HepG2 (cell line): ENCODE results near the gene CLDN15. TPM values are rescaled to one million over a fixed set of nuclear protein-coding genes. Genes with fewer than 3 reads are reported as not detected.
A peak's percentile ranks its signal among the peaks of the same experiment; 100 is the strongest.

Experiments used
- ATAC-seq: fragments of 200-7000 bp; cut with Tn5 transposase; 3 replicates; pipeline ENCODE4 v1.9.1; 2020; ENCODE audit warnings: mild to moderate bottlenecking, moderate library complexity
- BruUV-seq: library from RNA; stranded (reverse); fragments of 400-500 nt; replicated peaks from 2 replicates; lab custom pipeline; 2021; lab: Mats Ljungman, UMichigan
- CTCF ChIA-PET: fragments of 300-600 bp; formaldehyde crosslinking; extraction: SDS; loops from one replicate; lab custom pipeline; 2021; ENCODE audit warnings: low total read pairs, inconsistent platforms, low intra/inter-chr PET ratio; lab: Yijun Ruan, JAX
- POLR2A ChIA-PET: fragments of 350-600 bp; sonication (Branson Sonifier 250); formaldehyde crosslinking; loops from one replicate; lab custom pipeline; 2020; ENCODE audit warnings: antibody characterized with exemption, inconsistent platforms; lab: Yijun Ruan, JAX
- DNase-seq: peaks from one replicate; pipeline ENCODE4 v3.0.0-alpha.2; 2015; ENCODE audit warnings: low spot score
- FAIRE-seq: peaks from 3 replicates; lab custom pipeline; 2011; peaks lifted over from hg19 to GRCh38; lab: Jason Lieb, UNC
- H2AFZ ChIP-seq: one replicate; pipeline ENCODE4 v1.6.1; 2011; ENCODE audit warnings: low read length, inconsistent platforms
- H3K27ac ChIP-seq: fragments of 300-600 bp; 3 replicates; pipeline ENCODE4 v1.8.0; 2011; ENCODE audit warnings: mixed run types, mild to moderate bottlenecking, mixed read lengths, low read length, inconsistent platforms; ENCODE audit not compliant: insufficient read depth; ENCODE audit errors: extremely low read length
- H3K27me3 ChIP-seq, 2 experiments: fragments of 200-600 bp in 1 of 2; 2 replicates in 1 of 2; 3 replicates in 1 of 2; pipeline versions ENCODE4 v1.6.0 to v1.8.0; 2011; ENCODE audit warnings: low read length in 2 of 2, mild to moderate bottlenecking in 2 of 2, moderate library complexity in 2 of 2, inconsistent platforms in 1 of 2; ENCODE audit not compliant: insufficient read depth in 2 of 2, control insufficient read depth in 1 of 2
- H3K36me3 ChIP-seq, 2 experiments: fragments of 200-600 bp in 1 of 2; replicated peaks in 1 of 2; 2 replicates in 1 of 2; 3 replicates in 1 of 2; pipeline versions ENCODE4 v1.5.1 to v1.8.0; 2011; ENCODE audit warnings: low read length in 2 of 2, inconsistent platforms in 1 of 2; ENCODE audit not compliant: insufficient read depth in 2 of 2, control insufficient read depth in 1 of 2
- H3K4me1 ChIP-seq: 2 replicates; pipeline ENCODE4 v1.5.1; 2012; ENCODE audit warnings: low read length, inconsistent platforms; ENCODE audit not compliant: insufficient read depth
- H3K4me2 ChIP-seq: 2 replicates; pipeline ENCODE4 v1.6.0; 2011; ENCODE audit warnings: low read depth, low read length, inconsistent platforms
- H3K4me3 ChIP-seq, 3 experiments: fragments of 200-600 bp in 1 of 3; sonication (generic), shearing (Covaris generic) in 1 of 3; replicated peaks in 1 of 3; 2 replicates each; pipeline ENCODE4 v1.5.1; 2011 to 2016; ENCODE audit warnings: low read length in 3 of 3, inconsistent platforms in 2 of 3, low read depth in 2 of 3, mild to moderate bottlenecking in 2 of 3, control low read depth in 1 of 3, mixed read lengths in 1 of 3; ENCODE audit not compliant: insufficient read depth in 1 of 3
- H3K79me2 ChIP-seq: one replicate; pipeline ENCODE4 v1.6.1; 2011; ENCODE audit warnings: low read length, inconsistent platforms; ENCODE audit not compliant: insufficient read depth
- H3K9ac ChIP-seq: 2 replicates; pipeline ENCODE4 v1.6.0; 2011; ENCODE audit warnings: mild to moderate bottlenecking, low read depth, low read length, inconsistent platforms; ENCODE audit not compliant: insufficient read depth
- H3K9me3 ChIP-seq: 2 replicates; pipeline ENCODE4 v1.5.1; 2012; ENCODE audit warnings: mild to moderate bottlenecking, low read length
- H4K20me1 ChIP-seq: 2 replicates; pipeline ENCODE4 v1.6.0; 2011; ENCODE audit warnings: inconsistent platforms, mild to moderate bottlenecking, low read length, moderate library complexity; ENCODE audit not compliant: insufficient read depth
- ARID4A ChIP-seq: sonication (generic); formaldehyde crosslinking; IDR thresholded peaks from 2 replicates; pipeline ENCODE4 v1.5.0; 2020; ENCODE audit warnings: mild to moderate bottlenecking, missing genetic modification reagents, borderline replicate concordance
- BCLAF1 ChIP-seq: fragments of 450-650 bp; IDR thresholded peaks from 2 replicates; pipeline ENCODE4 v1.6.1; 2017; ENCODE audit warnings: mild to moderate bottlenecking
- HHEX ChIP-seq: IDR thresholded peaks from 2 replicates; pipeline ENCODE4 v1.6.1; 2016; ENCODE audit warnings: control low read depth
- HNF4A ChIP-seq: sonication (generic); formaldehyde crosslinking; IDR thresholded peaks from 2 replicates; pipeline ENCODE4 v1.4.0; 2020; ENCODE audit warnings: missing genetic modification reagents
- ISL2 ChIP-seq: sonication (generic); formaldehyde crosslinking; IDR thresholded peaks from 2 replicates; pipeline ENCODE4 v1.5.0; 2020; ENCODE audit warnings: missing genetic modification reagents
- MAFF ChIP-seq: IDR thresholded peaks from 2 replicates; pipeline ENCODE4 v1.6.1; 2011; ENCODE audit warnings: low read depth, low read length, improper control_type of control experiment
- MAFK ChIP-seq, 2 experiments: IDR thresholded peaks in 1 of 2; conservative IDR thresholded peaks in 1 of 2; 2 replicates each; pipeline ENCODE4 v1.6.1; 2011; ENCODE audit warnings: improper control_type of control experiment in 2 of 2, low read length in 2 of 2
- MTA1 ChIP-seq: sonication (generic); formaldehyde crosslinking; IDR thresholded peaks from 2 replicates; pipeline ENCODE4 v1.4.0; 2020; ENCODE audit warnings: missing genetic modification reagents, mild to moderate bottlenecking, borderline replicate concordance
- NRL ChIP-seq: sonication (generic); formaldehyde crosslinking; IDR thresholded peaks from 2 replicates; pipeline ENCODE4 v1.5.0; 2020; ENCODE audit warnings: missing genetic modification reagents, mild to moderate bottlenecking, moderate library complexity, borderline replicate concordance
- PHB2 ChIP-seq: fragments of 450-650 bp; IDR thresholded peaks from 2 replicates; pipeline ENCODE4 v1.6.1; 2018; ENCODE audit not compliant: partially characterized antibody
- SIX4 ChIP-seq: sonication (generic); formaldehyde crosslinking; IDR thresholded peaks from 2 replicates; pipeline ENCODE4 v1.4.0; 2020; ENCODE audit warnings: missing genetic modification reagents
- YEATS4 ChIP-seq: sonication (generic); formaldehyde crosslinking; IDR thresholded peaks from 2 replicates; pipeline ENCODE4 v1.4.0; 2020; ENCODE audit warnings: missing genetic modification reagents, borderline replicate concordance
- ZFAT ChIP-seq: sonication (generic); formaldehyde crosslinking; conservative IDR thresholded peaks from 2 replicates; pipeline ENCODE4 v1.8.1; 2023; ENCODE audit warnings: missing genetic modification reagents, inconsistent platforms
- ZMYM4 ChIP-seq: sonication (generic); formaldehyde crosslinking; IDR thresholded peaks from 2 replicates; pipeline ENCODE4 v1.8.1; 2023; ENCODE audit warnings: mild to moderate bottlenecking, missing genetic modification reagents
- ZNF354B ChIP-seq: sonication (generic); formaldehyde crosslinking; IDR thresholded peaks from 2 replicates; pipeline ENCODE4 v1.8.0; 2022; ENCODE audit warnings: mild to moderate bottlenecking, missing genetic modification reagents
- ZNF556 ChIP-seq: sonication (generic); formaldehyde crosslinking; IDR thresholded peaks from 2 replicates; pipeline ENCODE4 v1.4.0; 2020; ENCODE audit warnings: mild to moderate bottlenecking, missing genetic modification reagents, borderline replicate concordance
- ZNF598 ChIP-seq: sonication (generic); formaldehyde crosslinking; IDR thresholded peaks from 2 replicates; pipeline ENCODE4 v1.5.1; 2020; ENCODE audit warnings: mild to moderate bottlenecking, missing genetic modification reagents, borderline replicate concordance
- WGBS: methylation state at CpG from one replicate; pipeline ENCODE4 v1.1.6; 2017; ENCODE audit warnings: low lambda C conversion rate; 5-methylcytosine and 5-hydroxymethylcytosine counted together
- in situ Hi-C: cut with HindIII; loops from 2 replicates; pipeline ENCODE4 v1.10.0; 2017; ENCODE audit warnings: low pct_unique_long_range_greater_than_20kb; ENCODE audit not compliant: extremely low pct_ligation_motif_present
- intact Hi-C: fragments of 100-400 bp; cut with micrococcal nuclease; formaldehyde crosslinking; loops from one replicate; pipeline ENCODE4 v1.10.0; 2022; ENCODE audit not compliant: unreplicated experiment
- polyA plus RNA-seq, 8 experiments: library from polyadenylated mRNA; depleted of rRNA in 3 of 8; stranded (reverse) in 7 of 8; unstranded in 1 of 8; fragments of >200 nt; fragmentation: Illumina TruSeq in 4 of 8; extraction: Trizol in 4 of 8; gene quantifications; 2 replicates each; pipeline versions ENCODE4 v1.2.1 to v1.2.3, GENCODE V29; 2011 to 2016; ENCODE audit warnings: low read depth in 4 of 8, missing spikeins in 1 of 8, mixed read lengths in 1 of 8; ENCODE audit not compliant: insufficient read depth in 1 of 8
- total RNA-seq, 5 experiments: library from RNA; depleted of rRNA; stranded (reverse); fragments of >200 nt; fragmentation: Illumina TruSeq; extraction: Trizol; gene quantifications; 2 replicates each; pipeline ENCODE4 v1.2.3, GENCODE V29; 2016; ENCODE audit warnings: low read depth in 1 of 5

CLDN15 gene
- total and polyA plus RNA-seq, 2 of the 13 experiments (the other 11 are each of a cell fraction or from before 2014, with no cell fraction given) = 7.1 to 17.8 TPM

GRCh38 chr7:101226721-101227120, 10.9 kb downstream of the CLDN15 start:
- Histone ChIP-seq H3K9ac (no peak overlapping the region), H3K79me2 (no peaks in the 10 kb centered on the region), H2AFZ (no peak overlapping the region), H3K27me3 (no peaks in the 10 kb centered on the region), H3K4me2 (no peak overlapping the region), H3K4me3 (no peak overlapping the region), H3K27ac (no peak overlapping the region), H4K20me1 (no peaks in the 10 kb centered on the region), H3K9me3 (no peaks in the 10 kb centered on the region), H3K4me1 (peaks cover 14% of the 10 kb centered on the region), H3K36me3 (peaks cover 4 to 34% of the 10 kb centered on the region in 2 experiments; a peak in 4 of 5 replicates)
- ChIA-PET POLR2A (interaction anchor here (3.5 kb wide), 1 partner anchor 11 kb away, joined by 16 read pairs; the partner anchor contains the start of gene CLDN15), CTCF (no interaction called here)
- BruUV-seq = no TSS peak
- intact Hi-C loops = no loop called here
- no peak for ATAC-seq
- in situ Hi-C loops = no loop called here
- 95% methylated on average over 9 of the region's 9 CpGs for WGBS
- FAIRE-seq = no peak
- no peak for DNase-seq
- TF ChIP-seq ARID4A = no peak
- TF ChIP-seq NRL = no peak
- TF ChIP-seq BCLAF1 = no peak
- peak; percentile 54 to 85 for TF ChIP-seq MAFK (conservative IDR thresholded peaks at IDR 0.05 in 1 of 2, IDR thresholded peaks at IDR 0.05 in 1 of 2; ENCODE audit: low read length in 2 of 2)
- no peak for TF ChIP-seq PHB2
- TF ChIP-seq HNF4A (CRISPR knock-in tag) = 0 out of 2 replicates have a peak, but pooled peaks have one; percentile 9
- TF ChIP-seq SIX4 (CRISPR knock-in tag) = no peak
- TF ChIP-seq HHEX (CRISPR knock-in tag) = no peak
- TF ChIP-seq MAFF = peak; percentile 80
- TF ChIP-seq YEATS4 (CRISPR knock-in tag) = no peak
- TF ChIP-seq ZMYM4 (CRISPR knock-in tag) = no peak
- no peak for TF ChIP-seq ZNF556 (CRISPR knock-in tag)
- TF ChIP-seq ZNF354B (CRISPR knock-in tag) = no peak
- TF ChIP-seq ZNF598 = no peak
- TF ChIP-seq ISL2 (CRISPR knock-in tag) = no peak
- no peak for TF ChIP-seq ZFAT (CRISPR knock-in tag)
- no peak for TF ChIP-seq MTA1 (CRISPR knock-in tag)
